IMR-90 (cell line): ENCODE data around the gene RAD51B. TPM values are rescaled to one million over a fixed set of nuclear protein-coding genes. Genes with fewer than 3 reads are reported as not detected.

Experiments used
- ATAC-seq: fragments of 200-7000 bp; cut with Tn5 transposase; 2 replicates; pipeline ENCODE4 v1.9.1; 2020; ENCODE audit warnings: low read depth, mild to moderate bottlenecking, moderate library complexity
- BruUV-seq: library from RNA; stranded (reverse); fragments of 400-500 nt; replicated peaks from 2 replicates; lab custom pipeline; 2021; lab: Mats Ljungman, UMichigan
- CTCF ChIA-PET: fragments of 300-600 bp; formaldehyde crosslinking; extraction: SDS; loops from one replicate; lab custom pipeline; 2021; ENCODE audit warnings: antibody characterized with exemption; lab: Yijun Ruan, JAX
- POLR2A ChIA-PET: fragments of 300-600 bp; sonication (Branson Sonifier 250); formaldehyde crosslinking; loops from one replicate; lab custom pipeline; 2022; ENCODE audit warnings: antibody characterized with exemption; ENCODE audit not compliant: unreplicated experiment; lab: Charles Lee
- DNase-seq: peaks from one replicate; pipeline ENCODE4 v3.0.0; 2013
- H2AFZ ChIP-seq: replicated peaks from 2 replicates; pipeline ENCODE3; 2013; ENCODE audit warnings: low read length, mild to moderate bottlenecking; ENCODE audit not compliant: poor library complexity
- H2AK5ac ChIP-seq: 2 replicates; pipeline ENCODE4 v1.6.1; 2013; ENCODE audit warnings: low read depth, low read length, inconsistent platforms
- H2AK9ac ChIP-seq: replicated peaks from 2 replicates; pipeline ENCODE3; 2013; ENCODE audit warnings: mild to moderate bottlenecking, low read depth, low read length, moderate library complexity; ENCODE audit not compliant: poor library complexity
- H2BK120ac ChIP-seq: 2 replicates; pipeline ENCODE4 v1.6.1; 2013; ENCODE audit warnings: low read depth, low read length, inconsistent platforms
- H2BK15ac ChIP-seq: 3 replicates; pipeline ENCODE4 v1.6.1; 2013; ENCODE audit warnings: low read depth, low read length, inconsistent platforms
- H2BK20ac ChIP-seq: 2 replicates; pipeline ENCODE4 v1.6.1; 2013; ENCODE audit warnings: low read depth, mild to moderate bottlenecking, inconsistent platforms, low read length, moderate library complexity
- H2BK5ac ChIP-seq: 2 replicates; pipeline ENCODE4 v1.6.1; 2013; ENCODE audit warnings: mild to moderate bottlenecking, low read depth, low read length, inconsistent platforms; ENCODE audit not compliant: poor library complexity, severe bottlenecking
- H3K14ac ChIP-seq: replicated peaks from 2 replicates; pipeline ENCODE4 v1.6.1; 2013; ENCODE audit warnings: low read depth, low read length, inconsistent platforms
- H3K18ac ChIP-seq: 2 replicates; pipeline ENCODE4 v1.6.1; 2013; ENCODE audit warnings: low read depth, low read length, control low read depth
- H3K23ac ChIP-seq: 2 replicates; pipeline ENCODE4 v1.6.1; 2013; ENCODE audit warnings: low read depth, low read length, inconsistent platforms
- H3K27ac ChIP-seq: 2 replicates; pipeline ENCODE4 v1.5.1; 2013; ENCODE audit warnings: mild to moderate bottlenecking, control low read depth, low read length; ENCODE audit not compliant: insufficient read depth
- H3K27me3 ChIP-seq: 2 replicates; pipeline ENCODE4 v1.6.1; 2013; ENCODE audit warnings: low read length; ENCODE audit not compliant: control insufficient read depth, insufficient read depth
- H3K36me3 ChIP-seq: 2 replicates; pipeline ENCODE4 v1.6.1; 2013; ENCODE audit warnings: low read length, mixed read lengths; ENCODE audit not compliant: control insufficient read depth, insufficient read depth
- H3K4ac ChIP-seq: 2 replicates; pipeline ENCODE4 v1.6.1; 2013; ENCODE audit warnings: low read depth, low read length, inconsistent platforms
- H3K4me1 ChIP-seq: 2 replicates; pipeline ENCODE4 v1.6.1; 2013; ENCODE audit warnings: low read length, mixed read lengths; ENCODE audit not compliant: control insufficient read depth, insufficient read depth
- H3K4me2 ChIP-seq: 2 replicates; pipeline ENCODE4 v1.6.1; 2013; ENCODE audit warnings: low read depth, mild to moderate bottlenecking, control low read depth, low read length, moderate library complexity
- H3K4me3 ChIP-seq: 2 replicates; pipeline ENCODE4 v1.5.1; 2013; ENCODE audit warnings: low read depth, mild to moderate bottlenecking, control low read depth, low read length, moderate library complexity; ENCODE audit not compliant: insufficient read depth
- H3K56ac ChIP-seq: 2 replicates; pipeline ENCODE4 v1.6.1; 2013; ENCODE audit warnings: low read length, inconsistent platforms; ENCODE audit not compliant: insufficient read depth; ENCODE audit errors: extremely low read depth
- H3K79me1 ChIP-seq, 2 experiments: 2 replicates each; pipeline ENCODE4 v1.6.1; 2013; ENCODE audit warnings: low read length in 2 of 2, inconsistent platforms in 1 of 2, low read depth in 1 of 2
- H3K9ac ChIP-seq: 2 replicates; pipeline ENCODE4 v1.6.1; 2013; ENCODE audit warnings: low read depth, low read length, control low read depth
- H3K9me1 ChIP-seq: 2 replicates; pipeline ENCODE4 v1.6.1; 2013; ENCODE audit warnings: low read length, inconsistent platforms; ENCODE audit not compliant: insufficient read depth
- H3K9me3 ChIP-seq: 2 replicates; pipeline ENCODE4 v1.6.1; 2013; ENCODE audit warnings: low read length; ENCODE audit not compliant: control insufficient read depth, insufficient read depth
- H4K20me1 ChIP-seq: 2 replicates; pipeline ENCODE4 v1.6.1; 2013; ENCODE audit warnings: low read length, inconsistent platforms; ENCODE audit not compliant: insufficient read depth
- H4K5ac ChIP-seq: 2 replicates; pipeline ENCODE4 v1.6.1; 2013; ENCODE audit warnings: mild to moderate bottlenecking, low read depth, low read length, control low read depth
- H4K8ac ChIP-seq, 2 experiments: 2 replicates each; pipeline ENCODE4 v1.6.1; 2013; ENCODE audit warnings: low read depth in 2 of 2, low read length in 2 of 2, control low read depth in 1 of 2, inconsistent platforms in 1 of 2
- H4K91ac ChIP-seq: 2 replicates; pipeline ENCODE4 v1.6.1; 2013; ENCODE audit warnings: low read depth, low read length, inconsistent platforms; ENCODE audit not compliant: insufficient read depth
- BHLHE40 ChIP-seq: fragments of 150-350 bp; IDR thresholded peaks from 2 replicates; pipeline ENCODE4 v1.6.1; 2016; ENCODE audit warnings: mild to moderate bottlenecking, low read depth, low read length
- CHD1 ChIP-seq: IDR thresholded peaks from 2 replicates; pipeline ENCODE4 v1.6.1; 2012; ENCODE audit warnings: low read depth, low read length, improper control_type of control experiment
- CTCF ChIP-seq: conservative IDR thresholded peaks from 2 replicates; pipeline ENCODE4 v1.5.1; 2012; ENCODE audit warnings: mild to moderate bottlenecking, low read depth, low read length, improper control_type of control experiment
- ELK1 ChIP-seq: fragments of 150-350 bp; IDR thresholded peaks from 2 replicates; pipeline ENCODE4 v1.6.1; 2016; ENCODE audit warnings: low read depth, mild to moderate bottlenecking, low read length, moderate library complexity, borderline replicate concordance
- FOS ChIP-seq: fragments of 150-350 bp; IDR thresholded peaks from 2 replicates; pipeline ENCODE4 v1.6.1; 2016; ENCODE audit warnings: low read depth, low read length
- MAFK ChIP-seq: IDR thresholded peaks from 2 replicates; pipeline ENCODE4 v1.6.1; 2012; ENCODE audit warnings: low read depth, low read length, improper control_type of control experiment
- MAZ ChIP-seq: IDR thresholded peaks from 2 replicates; pipeline ENCODE4 v1.6.1; 2012; ENCODE audit warnings: low read depth, mild to moderate bottlenecking, low read length, improper control_type of control experiment, moderate library complexity, borderline replicate concordance
- MXI1 ChIP-seq: IDR thresholded peaks from 2 replicates; pipeline ENCODE4 v1.6.1; 2012; ENCODE audit warnings: low read depth, mild to moderate bottlenecking, low read length, moderate library complexity, borderline replicate concordance
- NFE2L2 ChIP-seq: fragments of 150-350 bp; IDR thresholded peaks from 2 replicates; pipeline ENCODE4 v1.6.1; 2016; ENCODE audit warnings: low read depth, mild to moderate bottlenecking, low read length
- POLR2A ChIP-seq: IDR thresholded peaks from 2 replicates; pipeline ENCODE4 v1.6.1; 2012; ENCODE audit warnings: mild to moderate bottlenecking, low read depth, low read length
- RAD21 ChIP-seq: IDR thresholded peaks from 2 replicates; pipeline ENCODE4 v1.6.1; 2012; ENCODE audit warnings: low read length, improper control_type of control experiment
- RCOR1 ChIP-seq: IDR thresholded peaks from 2 replicates; pipeline ENCODE4 v1.6.1; 2012; ENCODE audit warnings: mild to moderate bottlenecking, low read length, improper control_type of control experiment; ENCODE audit not compliant: insufficient replicate concordance
- RFX5 ChIP-seq: IDR thresholded peaks from 2 replicates; pipeline ENCODE4 v1.8.0; 2012; ENCODE audit warnings: low read depth, mild to moderate bottlenecking, low read length, moderate library complexity
- SMC3 ChIP-seq: fragments of 150-350 bp; IDR thresholded peaks from 2 replicates; pipeline ENCODE4 v1.6.1; 2016; ENCODE audit warnings: low read depth, mild to moderate bottlenecking, antibody characterized with exemption, low read length, moderate library complexity
- USF2 ChIP-seq: fragments of 150-350 bp; IDR thresholded peaks from 2 replicates; pipeline ENCODE4 v1.6.1; 2017; ENCODE audit warnings: mild to moderate bottlenecking, antibody characterized with exemption, low read length, low read depth
- WGBS, 2 experiments: methylation state at CpG; one replicate each; pipeline versions ENCODE4 v1.1.5 to v1.1.7; 2013; ENCODE audit warnings: missing lambda C conversion rate in 2 of 2; ENCODE audit not compliant: insufficient read length in 1 of 2; ENCODE audit errors: extremely low coverage in 2 of 2; 5-methylcytosine and 5-hydroxymethylcytosine counted together
- dilution Hi-C: fragments of 300-500 bp; cut with HindIII; formaldehyde crosslinking; loops from one replicate; pipeline ENCODE4 v1.14.3; 2018; ENCODE audit warnings: low sequenced_read_pairs; ENCODE audit not compliant: unreplicated experiment
- in situ Hi-C: fragments of 300-500 bp; cut with MboI; formaldehyde crosslinking; loops from 3 replicates; pipeline ENCODE4 v1.14.3; 2019; ENCODE audit warnings: low sequenced_read_pairs, inconsistent platforms, mixed read lengths
- intact Hi-C: fragments of 100-400 bp; cut with micrococcal nuclease; formaldehyde crosslinking; loops from 2 replicates; pipeline ENCODE4 v1.10.0; 2022
- polyA plus RNA-seq, 3 experiments: library from polyadenylated mRNA; depleted of rRNA; stranded (reverse); fragments of >200 nt; gene quantifications; 2 replicates each; pipeline ENCODE4 v1.2.3, GENCODE V29; 2012; ENCODE audit warnings: low replicate concordance in 1 of 3
- total RNA-seq: library from RNA; depleted of rRNA; stranded (reverse); fragments of >200 nt; gene quantifications from 2 replicates; pipeline ENCODE4 v1.2.3, GENCODE V29; 2012

Gene RAD51B
- total and polyA plus RNA-seq, 2 of the 4 experiments (the other 2 are of a cell fraction) = 5.1 to 18.8 TPM

- WGBS, 2 experiments = 93% methylated on average over 3 of the region's 7 CpGs; no CpG with 5 or more reads in 1 of the 2 experiments
- Histone ChIP-seq H4K8ac (no peak overlapping the region), H2BK15ac (no peak overlapping the region), H3K4me1 (peaks cover 5% of the 10 kb centered on the region), H2AK9ac (no peak overlapping the region), H3K36me3 (no peaks in the 10 kb centered on the region), H3K56ac (no peak overlapping the region), H3K23ac (no peak overlapping the region; the same call in 1 of the 2 replicates), H3K18ac (no peak overlapping the region), H3K27me3 (no peaks in the 10 kb centered on the region; the same call in 1 of the 2 replicates), H3K27ac (no peak overlapping the region), H4K5ac (no peak overlapping the region), H2AK5ac (peak overlapping the region; percentile 54; the same call in 1 of the 2 replicates), H3K4ac (no peak overlapping the region), H3K79me1 (no peaks in the 10 kb centered on the region), H3K9me3 (no peaks in the 10 kb centered on the region), H3K4me2 (no peak overlapping the region), H3K14ac (no peak overlapping the region), H2BK120ac (no peak overlapping the region; the same call in 1 of the 2 replicates), H2BK5ac (no peak overlapping the region), H4K91ac (no peak overlapping the region), H3K9me1 (0 out of 2 replicates have a peak, but pooled peaks cover under 1% of the 10 kb centered on the region), H2AFZ (no peak overlapping the region), H3K4me3 (no peak overlapping the region), H3K9ac (no peak overlapping the region), H2BK20ac (no peak overlapping the region), H4K20me1 (no peaks in the 10 kb centered on the region)
- ChIA-PET CTCF (no interaction called here), POLR2A (no interaction called here)
- intact Hi-C loops = no loop called here
- ATAC-seq = no peak
- TF ChIP-seq MXI1 (no peak), FOS (no peak), BHLHE40 (no peak), USF2 (no peak), NFE2L2 (no peak), CHD1 (no peak), RAD21 (no peak), CTCF (no peak), MAZ (no peak), POLR2A (no peak), RFX5 (no peak), ELK1 (no peak), MAFK (no peak), RCOR1 (no peak), SMC3 (no peak)
- in situ Hi-C loops = no loop called here
- no peak for DNase-seq
- no TSS peak for BruUV-seq
- dilution Hi-C loops = no loop called here
Measured at GRCh38 chr14:68768316-68768715, 948.7 kb downstream of the RAD51B start.
